Measurements from ENCODE around the gene EFTUD2.

EFTUD2 gene

GRCh38 chr17:44910231-44911106 is 11.2 kb upstream of the EFTUD2 start:
- DNase-seq, result peak in 2 of 14 donors; percentile 31 to 43

- peak in 2 of 14 donors; percentile 10 to 42 for DNase-seq
These were observed 10.5 kb upstream of the EFTUD2 start for GRCh38 chr17:44909681-44910144.

- DNase-seq, result no peak
These were observed 9.6 kb upstream of the EFTUD2 start for GRCh38 chr17:44908761-44909326.

- DNase-seq, result peak in 5 of 14 donors; percentile 14 to 65 (median 36)
These were observed 8.7 kb upstream of the EFTUD2 start for GRCh38 chr17:44907729-44908470.

GRCh38 chr17:44906763-44907728 is 7.8 kb upstream of the EFTUD2 start:
- peak in 8 of 14 donors; percentile 30 to 79 (median 57) for DNase-seq

- peak in 6 of 14 donors; percentile 22 to 79 (median 54) for DNase-seq
These were observed 6.9 kb upstream of the EFTUD2 start for GRCh38 chr17:44906010-44906646.

GRCh38 chr17:44905006-44906000 is 6.1 kb upstream of the EFTUD2 start:
- DNase-seq, result peak in 6 of 14 donors; percentile 34 to 79 (median 58)

GRCh38 chr17:44904001-44904984 is 5.0 kb upstream of the EFTUD2 start:
- DNase-seq, result peak in 8 of 14 donors; percentile 42 to 80 (median 60)

- DNase-seq, result no peak
These were observed 3.9 kb upstream of the EFTUD2 start for GRCh38 chr17:44903012-44903685.

- DNase-seq, result peak in 2 of 14 donors; percentile 29 to 37
These were observed 3.0 kb upstream of the EFTUD2 start for GRCh38 chr17:44902135-44902760.

GRCh38 chr17:44901411-44901921 is 2.2 kb upstream of the EFTUD2 start:
- no peak for DNase-seq

- peak in 1 of 14 donors; percentile 15 for DNase-seq
These were observed 1.6 kb upstream of the EFTUD2 start for GRCh38 chr17:44900894-44901293.

- no peak for DNase-seq
These were observed 524 bp downstream of the EFTUD2 start for GRCh38 chr17:44898768-44899073.

GRCh38 chr17:44894642-44895041 is 4.6 kb downstream of the EFTUD2 start:
- no peak for DNase-seq

- DNase-seq, result no peak
These were observed 7.0 kb downstream of the EFTUD2 start for GRCh38 chr17:44892250-44892649.

GRCh38 chr17:44889003-44889402 is 10.2 kb downstream of the EFTUD2 start:
- no peak for DNase-seq

All from C1 segment of cervical spinal cord (tissue), 14 donors.